GM21528 (cell line): ENCODE measurements around the gene TLE4.
A peak's percentile ranks its signal among the peaks of the same experiment; 100 is the strongest.
"Not testable (repeated sequence)": the region's sequence is repeated elsewhere in the genome, so short reads cannot be mapped to it uniquely, and the experiment has no call there.

Experiments
- ATAC-seq: cut with Tn5 transposase; IDR thresholded peaks from one replicate; pipeline ENCODE4 v1.9.1; 2021; ENCODE audit warnings: mild to moderate bottlenecking, moderate library complexity; ENCODE audit not compliant: unreplicated experiment, low FRiP score

Gene TLE4

GRCh38 chr9:79630521-79631403, 59.0 kb downstream of the TLE4 start:
- peak; percentile 62 for ATAC-seq

- ATAC-seq, result no peak
Observed at GRCh38 chr9:79632060-79632459, 60.3 kb downstream of the TLE4 start.

DNA sequence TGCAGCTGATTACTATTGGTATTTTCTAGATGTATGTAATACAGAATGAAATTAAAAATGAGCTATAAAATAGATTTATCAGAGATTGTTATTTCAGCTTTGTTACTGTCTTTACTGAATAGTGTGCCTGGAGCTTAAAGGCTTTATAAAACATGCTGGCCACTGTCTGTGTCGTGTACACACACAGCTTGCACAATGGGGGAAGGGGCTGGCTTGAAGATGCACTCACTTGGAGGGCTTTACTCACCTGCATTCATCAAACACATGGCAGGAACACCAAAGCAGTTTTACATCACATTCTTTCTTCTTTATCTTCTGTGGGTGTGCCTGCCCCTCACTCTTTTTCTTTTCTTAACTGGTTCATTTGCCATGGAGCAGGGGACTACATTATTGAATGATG, 60.9 kb downstream of the TLE4 start:
- ATAC-seq, result no peak

DNA sequence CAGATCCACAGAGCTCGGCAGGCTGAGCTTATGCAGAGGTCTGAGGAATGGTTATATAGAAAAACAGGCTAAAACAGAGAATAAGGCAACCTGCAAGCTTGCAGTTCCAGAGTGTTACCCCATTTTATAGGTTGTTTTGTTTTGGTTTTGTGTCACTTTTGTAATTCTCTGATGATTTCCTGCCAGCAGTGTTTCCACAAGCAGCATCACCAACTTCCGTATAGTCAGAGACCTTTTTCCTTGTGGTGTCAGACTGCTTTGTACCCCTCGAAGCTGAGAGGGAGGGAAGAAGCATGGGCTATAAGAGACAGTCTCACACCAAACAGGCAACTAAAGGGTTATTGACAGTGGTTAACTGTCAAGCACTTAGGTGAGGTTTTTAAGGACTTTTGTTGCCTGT, 61.8 kb downstream of the TLE4 start:
- ATAC-seq, result no peak

DNA sequence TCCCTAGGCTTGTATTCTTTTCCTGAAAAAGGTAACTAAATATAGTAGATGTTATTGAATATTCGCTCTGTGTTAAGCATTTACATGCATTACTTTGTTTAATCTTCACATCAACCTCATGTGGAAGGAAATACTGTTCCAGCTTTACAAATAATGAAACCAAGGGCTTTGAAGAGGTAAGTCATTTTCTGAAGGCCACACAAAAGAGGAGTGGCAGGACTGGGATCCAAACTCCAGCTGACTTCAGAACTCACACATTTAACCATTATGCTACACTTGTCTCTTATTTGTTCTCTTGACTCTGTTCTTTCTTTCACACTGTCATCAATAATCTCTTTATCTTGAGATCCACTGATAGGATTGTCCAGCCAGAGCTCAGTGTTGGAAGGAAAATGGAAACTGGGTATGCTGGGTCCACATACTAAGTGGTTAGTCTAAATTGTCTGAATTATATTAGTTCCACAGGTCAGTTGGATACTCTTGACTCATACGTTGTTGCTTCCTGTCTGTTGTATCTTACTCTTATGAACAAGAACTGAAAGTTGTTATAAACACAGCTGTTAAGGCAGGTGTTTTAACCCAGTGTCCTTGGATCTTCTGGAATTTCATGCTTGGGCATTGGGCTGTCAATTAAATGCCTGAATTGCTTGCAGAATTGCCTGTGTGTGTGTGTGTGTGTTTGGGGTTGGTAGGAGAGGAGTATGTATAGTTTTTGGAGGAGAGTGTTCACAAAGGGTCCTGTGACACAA, 65.6 kb downstream of the TLE4 start:
- no peak for ATAC-seq

DNA sequence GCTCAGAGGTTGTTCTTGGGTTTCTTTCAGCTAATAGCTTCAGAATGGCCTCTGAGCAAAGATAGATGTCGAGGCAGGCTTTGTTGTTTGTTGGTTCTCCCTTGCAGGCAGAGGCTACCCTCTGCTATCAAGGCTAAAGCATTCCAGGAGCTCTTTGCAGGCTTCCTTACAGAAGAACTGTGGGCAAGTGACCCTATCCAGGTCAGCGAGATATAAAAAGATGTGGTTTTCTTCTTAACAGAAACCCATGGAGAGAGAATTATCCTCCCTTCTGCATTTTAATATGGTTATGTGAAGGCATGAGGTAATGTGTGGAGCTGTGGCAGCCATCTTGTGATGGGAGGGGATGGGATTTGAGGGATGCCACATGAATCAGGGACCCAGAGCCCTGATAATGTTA, 67.0 kb downstream of the TLE4 start:
- no peak for ATAC-seq

DNA sequence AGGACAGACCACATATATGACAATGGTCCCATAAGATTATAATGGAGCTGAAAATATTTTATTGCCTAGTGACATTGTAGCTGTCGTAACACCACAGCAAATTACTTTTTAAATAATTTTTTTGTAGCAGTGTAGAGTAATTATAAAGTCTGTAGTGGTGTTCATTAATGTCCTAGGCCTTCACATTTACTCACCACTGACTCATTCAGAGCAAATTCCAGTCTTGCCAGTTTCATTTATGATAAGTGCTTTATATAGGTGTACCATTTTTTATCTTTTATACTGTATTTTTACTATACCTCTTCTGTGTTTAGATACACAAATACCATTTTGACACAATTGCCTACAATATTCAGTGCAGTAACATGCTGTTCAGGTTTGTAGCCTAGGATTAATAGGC, 67.6 kb downstream of the TLE4 start:
- no peak for ATAC-seq

- not testable (repeated sequence) for ATAC-seq
Observed at GRCh38 chr9:79640067-79640466, 68.3 kb downstream of the TLE4 start.

DNA sequence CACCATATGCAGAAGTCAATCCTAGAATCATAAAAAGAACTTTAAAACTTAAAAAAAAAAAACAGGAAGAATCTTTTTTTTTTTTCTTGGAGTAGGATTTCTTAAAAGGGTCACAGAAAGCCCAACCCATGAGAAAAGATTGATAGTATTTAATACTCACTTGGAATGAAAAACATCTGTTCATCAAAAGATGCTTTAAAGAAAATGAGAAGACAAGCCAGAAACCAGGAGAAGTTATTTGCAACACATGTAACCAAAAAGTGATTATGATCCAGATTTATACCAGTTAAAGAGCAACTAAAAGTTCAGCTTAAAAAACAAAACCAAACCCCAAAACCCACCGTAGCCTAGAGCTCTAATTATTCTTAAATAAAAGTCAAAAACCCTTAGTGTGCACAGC, 69.3 kb downstream of the TLE4 start:
- no peak for ATAC-seq

DNA sequence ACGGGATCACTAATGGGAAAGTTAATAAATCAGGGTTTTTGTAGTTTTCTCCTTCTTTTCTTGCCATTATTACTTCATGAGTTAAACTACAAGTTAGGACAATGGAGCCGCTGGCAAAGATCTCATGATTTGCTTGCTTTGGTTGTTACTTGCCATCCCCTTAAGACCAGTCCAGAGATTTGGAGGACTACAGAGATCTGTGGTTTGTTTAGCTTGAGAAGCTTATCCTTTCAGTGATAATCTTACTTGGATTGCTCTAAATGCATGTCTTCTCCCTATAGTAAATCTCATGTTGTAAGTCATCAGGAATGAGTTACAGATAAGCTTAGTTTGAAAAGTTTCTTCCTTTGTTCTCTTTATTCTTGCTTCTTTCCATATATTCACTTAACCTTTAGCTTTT, 70.9 kb downstream of the TLE4 start:
- no peak for ATAC-seq

GRCh38 chr9:79644048-79644447, 72.3 kb downstream of the TLE4 start:
- ATAC-seq, result no peak

GRCh38 chr9:79644601-79645000, 72.8 kb downstream of the TLE4 start:
- no peak for ATAC-seq

DNA sequence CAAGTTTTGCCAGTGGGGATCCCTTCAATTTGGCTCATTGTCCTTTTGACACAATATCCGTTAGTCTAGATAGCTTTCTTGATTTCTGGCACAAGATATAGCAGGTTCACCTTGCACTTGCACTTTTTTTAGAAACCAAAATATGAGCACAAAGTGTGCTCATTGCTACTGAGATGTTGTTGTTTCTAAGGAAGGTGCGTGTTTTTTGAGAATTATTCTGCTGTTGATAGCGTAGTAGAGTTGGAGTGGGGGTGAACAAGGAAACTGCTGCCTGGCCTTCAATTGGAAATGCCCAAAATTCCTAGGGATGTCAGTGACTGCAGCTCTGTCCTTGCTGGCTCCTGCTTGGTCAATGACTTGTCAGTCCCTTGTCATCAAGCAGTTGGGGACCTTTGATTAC, 73.3 kb downstream of the TLE4 start:
- ATAC-seq, result no peak

GRCh38 chr9:79646096-79646495, 74.3 kb downstream of the TLE4 start:
- ATAC-seq, result no peak

GRCh38 chr9:79651251-79651795, 79.6 kb downstream of the TLE4 start:
- ATAC-seq, result no peak

DNA sequence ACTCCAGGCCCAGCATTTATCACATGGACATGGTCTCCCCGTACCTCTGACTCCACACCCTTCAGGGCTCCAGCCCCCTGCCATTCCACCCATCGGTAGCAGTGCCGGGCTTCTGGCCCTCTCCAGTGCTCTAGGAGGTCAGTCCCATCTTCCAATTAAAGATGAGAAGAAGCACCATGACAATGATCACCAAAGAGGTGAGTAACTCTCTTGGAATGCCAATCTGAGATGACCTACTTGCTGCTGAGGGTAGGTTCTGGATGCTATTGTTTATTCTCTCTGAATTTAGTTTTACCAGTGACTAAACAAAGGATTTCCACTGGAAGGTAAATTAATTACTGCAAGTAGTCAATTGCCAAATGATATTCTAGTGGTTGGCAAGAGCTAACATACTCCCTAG, 80.8 kb downstream of the TLE4 start:
- ATAC-seq, result no peak

DNA sequence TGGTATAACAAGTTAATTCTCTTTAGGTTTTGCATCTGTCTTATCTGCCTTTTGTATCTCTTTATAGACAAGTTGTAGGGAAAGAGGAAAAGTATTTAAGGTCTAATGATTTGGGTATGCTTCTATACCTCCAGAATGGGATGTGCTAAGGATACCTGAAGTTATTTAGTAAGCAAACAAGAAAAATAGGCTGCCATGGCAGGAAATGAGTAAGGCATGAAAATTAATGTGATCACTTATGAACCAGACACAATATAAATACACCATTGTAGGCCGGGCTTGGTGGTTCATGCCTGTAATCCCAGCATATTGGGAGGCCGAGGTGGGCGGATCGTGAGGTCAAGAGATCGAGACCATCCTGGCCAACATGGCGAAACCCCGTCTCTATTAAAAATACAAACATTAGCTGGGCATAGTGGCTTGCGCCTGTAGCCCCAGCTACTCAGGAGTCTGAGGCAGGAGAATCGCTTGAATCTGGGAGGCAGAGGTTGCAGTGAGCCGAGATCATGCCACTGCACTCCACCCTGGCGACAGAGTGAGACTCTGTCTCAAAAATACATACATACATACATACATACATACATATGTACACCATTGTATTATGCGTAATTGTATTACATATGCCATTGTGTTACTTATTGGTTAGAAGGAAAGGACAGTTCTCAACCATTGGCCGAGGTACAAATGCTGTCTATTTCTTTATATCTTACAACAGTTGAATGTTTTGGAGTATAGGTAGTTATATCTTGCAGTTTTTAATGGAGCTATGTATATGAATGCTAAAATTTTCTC, 83.0 kb downstream of the TLE4 start:
- not testable (repeated sequence) for ATAC-seq

DNA sequence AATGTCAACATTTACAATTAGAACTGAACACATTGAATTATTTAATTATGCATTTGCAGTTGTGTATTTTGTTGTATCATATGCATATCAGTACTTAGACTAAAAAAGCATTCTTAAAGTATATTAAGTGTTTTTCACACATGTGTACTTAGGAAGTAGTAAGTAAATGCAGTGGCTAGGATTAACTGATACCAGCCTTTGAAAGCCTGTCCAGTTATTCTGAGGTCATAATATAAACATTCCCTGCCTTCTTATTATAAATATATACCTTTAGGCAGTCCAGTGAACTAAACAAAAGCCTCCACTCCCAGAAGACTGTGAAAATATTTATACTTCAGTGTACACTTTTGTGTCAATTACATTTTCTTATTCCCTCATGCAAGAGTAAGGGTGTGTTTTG, 83.8 kb downstream of the TLE4 start:
- ATAC-seq, result no peak

DNA sequence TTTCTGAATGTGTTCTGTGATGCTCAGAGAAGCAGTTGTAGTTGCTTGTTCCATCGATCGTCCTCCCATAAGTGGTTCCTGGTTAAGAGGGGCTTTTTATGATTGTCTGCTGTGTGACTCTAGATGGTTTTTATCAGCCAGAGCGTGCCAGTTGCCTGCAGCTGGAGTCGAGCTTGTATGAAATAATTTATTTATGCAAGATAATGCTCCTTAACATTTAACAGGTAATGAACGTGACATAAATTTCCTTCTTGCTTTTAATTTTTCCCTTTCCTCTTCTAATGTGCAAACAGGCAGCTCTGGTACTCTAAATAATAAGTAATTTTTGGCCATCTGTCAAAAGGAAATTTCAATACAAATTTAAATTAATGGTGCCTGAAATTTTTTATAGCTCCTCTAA, 84.4 kb downstream of the TLE4 start:
- ATAC-seq, result no peak

DNA sequence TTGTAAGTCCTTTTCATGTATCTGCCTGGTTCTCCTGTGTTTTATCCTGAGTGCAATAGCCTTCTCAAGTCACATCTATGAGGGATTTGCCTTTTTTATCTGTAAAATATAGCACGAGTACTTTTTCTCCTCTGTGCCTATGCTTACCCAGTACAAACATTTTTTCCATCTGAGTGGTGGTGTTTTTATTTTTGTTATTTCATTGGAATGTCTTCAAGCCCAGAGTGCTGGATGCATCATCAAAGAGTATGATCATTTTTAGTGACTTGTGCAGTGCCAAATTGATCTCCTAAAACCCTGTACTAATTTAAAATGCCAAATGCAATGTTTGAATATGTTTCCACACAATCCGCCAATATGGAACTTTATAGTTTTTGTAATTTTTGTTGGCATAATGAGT, 86.1 kb downstream of the TLE4 start:
- ATAC-seq, result no peak

GRCh38 chr9:79658926-79659325, 87.2 kb downstream of the TLE4 start:
- no peak for ATAC-seq
